CD4-positive, alpha-beta T cell treated with Interleukin-15 for 1 hour (primary cell): ENCODE measurements around the gene LRRN4CL.
"Not testable (repeated sequence)": the region's sequence is repeated elsewhere in the genome, so short reads cannot be mapped to it uniquely, and the experiment has no call there.

Experiments used
- DNase-seq: peaks from one replicate; pipeline ENCODE4 v3.0.0-alpha.2; 2020

Gene LRRN4CL

GRCh38 chr11:62709247-62710000 is 20.1 kb upstream of the LRRN4CL start:
- DNase-seq: peak; percentile 98

- DNase-seq: peak; percentile 55
Observed at GRCh38 chr11:62708793-62709192, 19.5 kb upstream of the LRRN4CL start.

- DNase-seq: no peak
Observed at GRCh38 chr11:62708392-62708791, 19.1 kb upstream of the LRRN4CL start.

GRCh38 chr11:62707277-62707861 is 18.0 kb upstream of the LRRN4CL start, which contains the start of the genes BSCL2 and GNG3:
BSCL2 (minus strand) TSS chr11:62707424; CDS start chr11:62707195, 229 bp downstream.
GNG3 (plus strand) TSS chr11:62707676; CDS start chr11:62708296, 620 bp downstream.
- no peak for DNase-seq

GRCh38 chr11:62706850-62707247 is 17.5 kb upstream of the LRRN4CL start:
- DNase-seq: no peak

- peak; percentile 94 for DNase-seq
Observed at GRCh38 chr11:62705880-62706849, 16.8 kb upstream of the LRRN4CL start.

- no peak for DNase-seq
Observed at GRCh38 chr11:62705413-62705812, 16.1 kb upstream of the LRRN4CL start.

GRCh38 chr11:62703921-62704320 is 14.6 kb upstream of the LRRN4CL start:
- not testable (repeated sequence) for DNase-seq

- DNase-seq: peak; percentile 30
Observed at GRCh38 chr11:62702246-62702645, 12.9 kb upstream of the LRRN4CL start.

- peak; percentile 77 for DNase-seq
Observed at GRCh38 chr11:62694455-62695167, 5.3 kb upstream of the LRRN4CL start.

- not testable (repeated sequence) for DNase-seq
Observed at GRCh38 chr11:62693624-62694023, 4.3 kb upstream of the LRRN4CL start.

GRCh38 chr11:62688491-62688890 is 839 bp downstream of the LRRN4CL start:
- no peak for DNase-seq

GRCh38 chr11:62687508-62688396 is 1.6 kb downstream of the LRRN4CL start:
- DNase-seq: no peak

GRCh38 chr11:62682518-62682917 is 6.8 kb downstream of the LRRN4CL start:
- DNase-seq: no peak

- DNase-seq: peak; percentile 33
Observed at GRCh38 chr11:62680825-62681240, 8.5 kb downstream of the LRRN4CL start.

- peak; percentile 84 for DNase-seq
Observed at GRCh38 chr11:62678770-62679696, 10.3 kb downstream of the LRRN4CL start, which contains the start of gene UBXN1. UBXN1 (minus strand) TSS chr11:62679073; CDS start chr11:62678923, 150 bp downstream.

GRCh38 chr11:62678433-62678769 is 10.9 kb downstream of the LRRN4CL start:
- DNase-seq: no peak

- no peak for DNase-seq
Observed at GRCh38 chr11:62677714-62678113, 11.6 kb downstream of the LRRN4CL start.

GRCh38 chr11:62677156-62677555 is 12.2 kb downstream of the LRRN4CL start:
- DNase-seq: no peak

- DNase-seq: no peak
Observed at GRCh38 chr11:62676698-62677097, 12.6 kb downstream of the LRRN4CL start.
